GM12874 (cell line): ENCODE results near the gene TSFM.

Source experiments
- CTCF ChIP-seq: IDR thresholded peaks from 2 replicates; pipeline ENCODE4 v1.5.1; 2011; ENCODE audit warnings: low read depth, mild to moderate bottlenecking, control low read depth, low read length, moderate library complexity; ENCODE audit not compliant: insufficient read depth

Gene TSFM

GRCh38 chr12:57741844-57742738, 40.5 kb upstream of the TSFM start:
- TF ChIP-seq CTCF: peak; percentile 79

- TF ChIP-seq CTCF: no peak
Observed at GRCh38 chr12:57743769-57744168, 38.8 kb upstream of the TSFM start.

GRCh38 chr12:57744194-57744776, 38.3 kb upstream of the TSFM start:
- no peak for TF ChIP-seq CTCF

- TF ChIP-seq CTCF: no peak
Observed at GRCh38 chr12:57744777-57745484, 37.7 kb upstream of the TSFM start, which contains the start of gene TSPAN31. TSPAN31 (plus strand) TSS chr12:57745039; CDS start chr12:57745155, 116 bp downstream.

- TF ChIP-seq CTCF: no peak
Observed at GRCh38 chr12:57745485-57745881, 37.1 kb upstream of the TSFM start.

GRCh38 chr12:57746025-57746424, 36.6 kb upstream of the TSFM start:
- TF ChIP-seq CTCF: no peak

GRCh38 chr12:57749061-57749460, 33.5 kb upstream of the TSFM start:
- TF ChIP-seq CTCF: no peak
